Stomach (tissue), 4 donors: ENCODE measurements around the gene PPP4C.

Source experiments
- CTCF ChIP-seq, 7 experiments: fragments of 450-650 bp in 4 of 7; fragments of 200-600 bp in 3 of 7; sonication (generic) in 3 of 7; IDR thresholded peaks; one replicate each; pipeline ENCODE4 v1.5.1; 2016 to 2019; ENCODE audit warnings: antibody characterized with exemption in 7 of 7, control low read depth in 2 of 7, mild to moderate bottlenecking in 1 of 7
- POLR2A ChIP-seq, 4 donors: fragments of 450-650 bp; IDR thresholded peaks; one replicate each; pipeline ENCODE4 v1.6.1; 2016; ENCODE audit warnings: antibody characterized with exemption in 4 of 4, control low read depth in 2 of 4, mild to moderate bottlenecking in 1 of 4, moderate library complexity in 1 of 4
- POLR2AphosphoS5 ChIP-seq, 3 donors: sonication (generic); formaldehyde crosslinking; IDR thresholded peaks; one replicate each; pipeline ENCODE4 v1.6.1; 2016; ENCODE audit warnings: antibody characterized with exemption in 3 of 3

GRCh38 chr16:30046178-30046577 is 29.6 kb upstream of the PPP4C start:
- TF ChIP-seq POLR2A (IDR thresholded peaks at IDR 0.05) (no peak), POLR2AphosphoS5 (IDR thresholded peaks at IDR 0.05) (no peak), CTCF (IDR thresholded peaks at IDR 0.05) (no peak)
